ENCODE data around the gene MAP4K1. TPM values are rescaled to one million over a fixed set of nuclear protein-coding genes. Genes with fewer than 3 reads are reported as not detected.

MAP4K1 gene
- total RNA-seq, 2 donors from 2014 or later: 12.3 to 17.8 TPM

- H3K27ac ChIP-seq (ENCODE audit: low read depth, low read length): no peak overlapping the region
- no peak for DNase-seq
- H3K4me1 ChIP-seq (ENCODE audit: control insufficient read depth, insufficient read depth, low read length): peaks cover 49% of the 10 kb centered on the region
- no peak for TF ChIP-seq CTCF (conservative IDR thresholded peaks at IDR 0.05)
- Mint-ChIP-seq H3K4me3 (no peak overlapping the region), H3K27me3 (ENCODE audit: insufficient read depth) (no peaks in the 10 kb centered on the region), H3K9me3 (no peaks in the 10 kb centered on the region), H3K36me3 (ENCODE audit: low read depth) (peaks cover 15% of the 10 kb centered on the region), H3K27ac (peak overlapping the region; percentile 28), H3K4me1 (peaks cover 66% of the 10 kb centered on the region)
- H3K9me3 ChIP-seq (ENCODE audit: control insufficient read depth, low read length): no peaks in the 10 kb centered on the region
- no peak overlapping the region for H3K9ac ChIP-seq (ENCODE audit: extremely low read depth, low read length, poor library complexity, severe bottlenecking)
- WGBS, 2 experiments (ENCODE audit: insufficient coverage in 1 of 2, insufficient read length in 1 of 2): 73 to 75% methylated on average over 1 of the region's 1 CpG
- peaks cover 33% of the 10 kb centered on the region for H3K36me3 ChIP-seq (ENCODE audit: control insufficient read depth, insufficient read depth, low read length)
- H3K4me3 ChIP-seq (ENCODE audit: low read length): no peak overlapping the region
- H3K27me3 ChIP-seq (ENCODE audit: control insufficient read depth, insufficient read depth, low read length, poor library complexity, severe bottlenecking): no peaks in the 10 kb centered on the region
Observed at GRCh38 chr19:38661996-38662395, 44.2 kb upstream of the MAP4K1 start.

- Mint-ChIP-seq H3K36me3 (ENCODE audit: low read depth) (peaks cover 18% of the 10 kb centered on the region), H3K4me1 (peaks cover 65% of the 10 kb centered on the region), H3K27ac (no peak overlapping the region), H3K4me3 (no peak overlapping the region), H3K27me3 (ENCODE audit: insufficient read depth) (no peaks in the 10 kb centered on the region), H3K9me3 (no peaks in the 10 kb centered on the region)
- Histone ChIP-seq H3K4me3 (ENCODE audit: low read length) (no peak overlapping the region), H3K27me3 (ENCODE audit: control insufficient read depth, insufficient read depth, low read length, poor library complexity, severe bottlenecking) (no peaks in the 10 kb centered on the region), H3K4me1 (ENCODE audit: control insufficient read depth, insufficient read depth, low read length) (peaks cover 41% of the 10 kb centered on the region), H3K9me3 (ENCODE audit: control insufficient read depth, low read length) (no peaks in the 10 kb centered on the region), H3K9ac (ENCODE audit: extremely low read depth, low read length, poor library complexity, severe bottlenecking) (no peak overlapping the region), H3K36me3 (ENCODE audit: control insufficient read depth, insufficient read depth, low read length) (peaks cover 41% of the 10 kb centered on the region), H3K27ac (ENCODE audit: low read depth, low read length) (no peak overlapping the region)
- TF ChIP-seq CTCF (conservative IDR thresholded peaks at IDR 0.05): no peak
- WGBS, 2 experiments (ENCODE audit: insufficient coverage in 1 of 2, insufficient read length in 1 of 2): 72 to 96% methylated on average over 2 to 7 of the region's 7 CpGs
- no peak for DNase-seq
Observed at GRCh38 chr19:38661136-38661535, 43.4 kb upstream of the MAP4K1 start.

- Mint-ChIP-seq H3K9me3 (no peaks in the 10 kb centered on the region), H3K27me3 (ENCODE audit: insufficient read depth) (no peaks in the 10 kb centered on the region), H3K4me1 (peaks cover 65% of the 10 kb centered on the region), H3K4me3 (no peak overlapping the region), H3K36me3 (ENCODE audit: low read depth) (peaks cover 22% of the 10 kb centered on the region), H3K27ac (no peak overlapping the region)
- Histone ChIP-seq H3K9ac (ENCODE audit: extremely low read depth, low read length, poor library complexity, severe bottlenecking) (no peak overlapping the region), H3K27me3 (ENCODE audit: control insufficient read depth, insufficient read depth, low read length, poor library complexity, severe bottlenecking) (no peaks in the 10 kb centered on the region), H3K9me3 (ENCODE audit: control insufficient read depth, low read length) (no peaks in the 10 kb centered on the region), H3K4me3 (ENCODE audit: low read length) (no peak overlapping the region), H3K27ac (ENCODE audit: low read depth, low read length) (no peak overlapping the region), H3K4me1 (ENCODE audit: control insufficient read depth, insufficient read depth, low read length) (peaks cover 38% of the 10 kb centered on the region), H3K36me3 (ENCODE audit: control insufficient read depth, insufficient read depth, low read length) (peaks cover 45% of the 10 kb centered on the region)
- 86 to 95% methylated on average over 8 to 9 of the region's 9 CpGs for WGBS, 2 experiments (ENCODE audit: insufficient coverage in 1 of 2, insufficient read length in 1 of 2)
- DNase-seq: no peak
- TF ChIP-seq CTCF (conservative IDR thresholded peaks at IDR 0.05): no peak
Observed at GRCh38 chr19:38660724-38661123, 43.0 kb upstream of the MAP4K1 start.
